ENCODE data around the gene TTC12. TPM values are rescaled to one million over a fixed set of nuclear protein-coding genes. Genes with fewer than 3 reads are reported as not detected.

TTC12 gene
- total RNA-seq, 1 experiment from 2014 or later, result 24.3 TPM

DNA sequence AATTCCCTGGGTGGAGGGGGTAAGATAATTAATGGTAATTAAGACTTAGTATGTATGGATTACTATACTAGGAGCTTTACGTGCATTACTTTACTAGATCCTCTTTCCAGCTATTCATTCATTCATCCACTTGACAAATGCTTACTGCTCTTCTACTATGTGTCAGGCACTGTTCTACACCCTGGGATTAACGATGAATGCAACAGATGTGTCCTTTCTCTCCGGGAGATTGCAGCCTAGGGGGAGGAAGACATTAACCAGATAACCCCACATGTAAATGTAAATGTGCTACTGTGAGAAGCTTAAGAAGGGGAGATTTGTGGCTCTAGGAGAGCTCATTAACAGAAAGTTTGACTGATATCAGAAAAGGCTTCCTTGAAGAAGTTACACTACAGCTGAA lies 74.9 kb downstream of the TTC12 start:
- no TSS peak for BruUV-seq (replicated peaks)
- intact Hi-C loops (cut with micrococcal nuclease; ENCODE audit: unreplicated experiment), result no loop called here
- CTCF ChIA-PET, result no interaction called here

GRCh38 chr11:113392236-113392921 lies 78.0 kb downstream of the TTC12 start:
- Histone ChIP-seq H3K27ac (ENCODE audit: low read length) (no peak overlapping the region), H3K36me3 (ENCODE audit: control insufficient read depth, insufficient read depth, low read length) (no peaks in the 10 kb centered on the region), H3K27me3 (ENCODE audit: control insufficient read depth, insufficient read depth, low read length) (peaks cover 6% of the 10 kb centered on the region; the same call in 1 of the 2 replicates), H3K4me1 (ENCODE audit: control insufficient read depth, insufficient read depth, low read length) (peaks cover 2% of the 10 kb centered on the region; the same call in 1 of the 2 replicates), H3K4me3 (ENCODE audit: low read depth in 2 of 2, low read length in 2 of 2) (no peak overlapping the region), H3K9me3 (ENCODE audit: control insufficient read depth, insufficient read depth, low read depth, low read length) (no peaks in the 10 kb centered on the region)
- in situ Hi-C loops (cut with HindIII; ENCODE audit: low pct_unique_long_range_greater_than_20kb, low sequenced_read_pairs), result no loop called here
- no TSS peak for BruUV-seq (replicated peaks)
- POLR2A ChIA-PET, result no interaction called here
- TF ChIP-seq REST (IDR thresholded peaks at IDR 0.05; ENCODE audit: insufficient read depth in 1 of 2, low read depth in 2 of 2, low read length in 1 of 2), result no peak
- TF ChIP-seq, protein P1, sequence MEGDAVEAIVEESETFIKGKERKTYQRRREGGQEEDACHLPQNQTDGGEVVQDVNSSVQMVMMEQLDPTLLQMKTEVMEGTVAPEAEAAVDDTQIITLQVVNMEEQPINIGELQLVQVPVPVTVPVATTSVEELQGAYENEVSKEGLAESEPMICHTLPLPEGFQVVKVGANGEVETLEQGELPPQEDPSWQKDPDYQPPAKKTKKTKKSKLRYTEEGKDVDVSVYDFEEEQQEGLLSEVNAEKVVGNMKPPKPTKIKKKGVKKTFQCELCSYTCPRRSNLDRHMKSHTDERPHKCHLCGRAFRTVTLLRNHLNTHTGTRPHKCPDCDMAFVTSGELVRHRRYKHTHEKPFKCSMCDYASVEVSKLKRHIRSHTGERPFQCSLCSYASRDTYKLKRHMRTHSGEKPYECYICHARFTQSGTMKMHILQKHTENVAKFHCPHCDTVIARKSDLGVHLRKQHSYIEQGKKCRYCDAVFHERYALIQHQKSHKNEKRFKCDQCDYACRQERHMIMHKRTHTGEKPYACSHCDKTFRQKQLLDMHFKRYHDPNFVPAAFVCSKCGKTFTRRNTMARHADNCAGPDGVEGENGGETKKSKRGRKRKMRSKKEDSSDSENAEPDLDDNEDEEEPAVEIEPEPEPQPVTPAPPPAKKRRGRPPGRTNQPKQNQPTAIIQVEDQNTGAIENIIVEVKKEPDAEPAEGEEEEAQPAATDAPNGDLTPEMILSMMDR (IDR thresholded peaks at IDR 0.05), result no peak
- no peak for TF ChIP-seq SIN3A (IDR thresholded peaks at IDR 0.05; ENCODE audit: borderline replicate concordance, insufficient read depth, low read depth, low read length)
- TF ChIP-seq POLR2AphosphoS5 (IDR thresholded peaks at IDR 0.05; ENCODE audit: low read depth, low read length), result no peak
- TF ChIP-seq TCF7L2 (IDR thresholded peaks at IDR 0.05; ENCODE audit: low read depth, low read length), result no peak
- ATAC-seq (no peak), DNase-seq (ENCODE audit: low read depth, low spot score) (no peak)
- intact Hi-C loops (cut with micrococcal nuclease; ENCODE audit: unreplicated experiment), result no loop called here
- CTCF ChIA-PET, result no interaction called here

More for the DNA sequence above, 74.9 kb downstream of the TTC12 start:
- H3K4me3 ChIP-seq (ENCODE audit: low read depth in 2 of 2, low read length in 2 of 2), result no peak overlapping the region
- POLR2A ChIA-PET, result no interaction called here
- H3K9me3 ChIP-seq (ENCODE audit: control insufficient read depth, insufficient read depth, low read depth, low read length), result no peaks in the 10 kb centered on the region
- H3K27ac ChIP-seq (ENCODE audit: low read length), result no peak overlapping the region
- H3K36me3 ChIP-seq (ENCODE audit: control insufficient read depth, insufficient read depth, low read length), result no peaks in the 10 kb centered on the region
- H3K4me1 ChIP-seq (ENCODE audit: control insufficient read depth, insufficient read depth, low read length), result peaks cover 5% of the 10 kb centered on the region; the same call in 1 of the 2 replicates
- DNase-seq (ENCODE audit: low read depth, low spot score), result no peak
- ATAC-seq, result no peak
- TF ChIP-seq SIN3A (IDR thresholded peaks at IDR 0.05; ENCODE audit: borderline replicate concordance, insufficient read depth, low read depth, low read length) (no peak), TCF7L2 (IDR thresholded peaks at IDR 0.05; ENCODE audit: low read depth, low read length) (no peak), REST (IDR thresholded peaks at IDR 0.05; ENCODE audit: insufficient read depth in 1 of 2, low read depth in 2 of 2, low read length in 1 of 2) (no peak), POLR2AphosphoS5 (IDR thresholded peaks at IDR 0.05; ENCODE audit: low read depth, low read length) (no peak)
- TF ChIP-seq, protein P1 (IDR thresholded peaks at IDR 0.05), result no peak
- H3K27me3 ChIP-seq (ENCODE audit: control insufficient read depth, insufficient read depth, low read length), result peaks cover 6% of the 10 kb centered on the region; the same call in 1 of the 2 replicates
- in situ Hi-C loops (cut with HindIII; ENCODE audit: low pct_unique_long_range_greater_than_20kb, low sequenced_read_pairs), result no loop called here
